Nucleus accumbens (tissue), 56 donors: ENCODE results near the gene PBX2.
"Not testable (repeated sequence)": the region's sequence is repeated elsewhere in the genome, so short reads cannot be mapped to it uniquely, and the experiment has no call there.

Experiments used
- DNase-seq, 56 donors: peaks; one replicate each; lab custom pipeline; 2025; lab: John Stamatoyannopoulos, UW

Gene PBX2

GRCh38 chr6:32190054-32190851 lies at the start of gene PBX2:
Gene PBX2 (minus strand): TSS chr6:32190202. CDS start chr6:32189915, 287 bp downstream.
- DNase-seq: peak in 55 of 56 donors; percentile 30 to 95 (median 86)

- no peak for DNase-seq
Observed at GRCh38 chr6:32239462-32239861, 49.5 kb upstream of the PBX2 start.

- DNase-seq: no peak
Observed at GRCh38 chr6:32234934-32235333, 44.9 kb upstream of the PBX2 start.

- DNase-seq: no peak
Observed at GRCh38 chr6:32226434-32226833, 36.4 kb upstream of the PBX2 start.

- no peak for DNase-seq
Observed at GRCh38 chr6:32224696-32225095, 34.7 kb upstream of the PBX2 start.

- no peak for DNase-seq
Observed at GRCh38 chr6:32223258-32224235, 33.5 kb upstream of the PBX2 start, which contains the start of gene NOTCH4. Gene NOTCH4 (minus strand): TSS chr6:32224067. CDS start chr6:32223928, 139 bp downstream.

GRCh38 chr6:32222333-32223230 lies 32.6 kb upstream of the PBX2 start:
- no peak for DNase-seq

- DNase-seq: no peak
Observed at GRCh38 chr6:32220021-32220420, 30.0 kb upstream of the PBX2 start.

GRCh38 chr6:32218167-32218566 lies 28.2 kb upstream of the PBX2 start:
- no peak for DNase-seq

- DNase-seq: no peak
Observed at GRCh38 chr6:32216998-32217397, 27.0 kb upstream of the PBX2 start.

- no peak for DNase-seq
Observed at GRCh38 chr6:32216285-32216684, 26.3 kb upstream of the PBX2 start.

GRCh38 chr6:32215617-32216016 lies 25.6 kb upstream of the PBX2 start:
- no peak for DNase-seq

GRCh38 chr6:32214126-32214525 lies 24.1 kb upstream of the PBX2 start:
- DNase-seq: no peak

- DNase-seq: no peak
Observed at GRCh38 chr6:32213649-32214048, 23.6 kb upstream of the PBX2 start.

GRCh38 chr6:32212076-32212760 lies 22.2 kb upstream of the PBX2 start:
- DNase-seq: no peak

- DNase-seq: not testable (repeated sequence)
Observed at GRCh38 chr6:32211432-32211831, 21.4 kb upstream of the PBX2 start.

GRCh38 chr6:32210191-32210601 lies 20.2 kb upstream of the PBX2 start:
- DNase-seq: no peak

- no peak for DNase-seq
Observed at GRCh38 chr6:32208996-32209395, 19.0 kb upstream of the PBX2 start.

GRCh38 chr6:32204268-32204715 lies 14.3 kb upstream of the PBX2 start:
- DNase-seq: no peak
